Measurements from ENCODE around the gene CRISP2. TPM values are rescaled to one million over a fixed set of nuclear protein-coding genes. Genes with fewer than 3 reads are reported as not detected.
"Not testable (repeated sequence)": the region's sequence is repeated elsewhere in the genome, so short reads cannot be mapped to it uniquely, and the experiment has no call there.

The CRISP2 gene
- total RNA-seq, 2 experiments from 2014 or later: not detected

- H3K36me3 ChIP-seq (ENCODE audit: insufficient read depth, low read length): no peaks in the 10 kb centered on the region
- H4K20me1 ChIP-seq (ENCODE audit: insufficient read depth, low read length): no peaks in the 10 kb centered on the region
- H3K4me2 ChIP-seq (ENCODE audit: low read length): no peak overlapping the region
- TF ChIP-seq CTCF (conservative IDR thresholded peaks at IDR 0.05; ENCODE audit: low read length) (no peak), EZH2phosphoT487 (IDR thresholded peaks at IDR 0.05; ENCODE audit: borderline replicate concordance, low read depth, low read length) (no peak)
- ChIA-PET CTCF (ENCODE audit: unreplicated experiment) (no interaction called here), POLR2A (no interaction called here)
- no peaks in the 10 kb centered on the region for H3K9me2 ChIP-seq (ENCODE audit: insufficient read depth, low read length)
- no peak overlapping the region for H3K4me3 ChIP-seq (ENCODE audit: low read depth, low read length, poor library complexity, severe bottlenecking)
- no peaks in the 10 kb centered on the region for H3K9me3 ChIP-seq (ENCODE audit: low read length)
- no peaks in the 10 kb centered on the region for H3K79me2 ChIP-seq (ENCODE audit: insufficient read depth, low read depth, low read length)
- H3K4me1 ChIP-seq (ENCODE audit: insufficient read depth, low read length, poor library complexity, severe bottlenecking): no peaks in the 10 kb centered on the region
- DNase-seq (ENCODE audit: low spot score): no peak
- no TSS peak for BruUV-seq (replicated peaks)
- no peak overlapping the region for H3K27ac ChIP-seq (ENCODE audit: low read depth, low read length, poor library complexity, severe bottlenecking)
- no peak overlapping the region for H2AFZ ChIP-seq (ENCODE audit: low read length)
- intact Hi-C loops (cut with micrococcal nuclease; ENCODE audit: unreplicated experiment): no loop called here
Measured at GRCh38 chr6:49666480-49666879, 46.9 kb downstream of the CRISP2 start.

- no peaks in the 10 kb centered on the region for H3K9me3 ChIP-seq (ENCODE audit: low read length)
- DNase-seq (ENCODE audit: low spot score): no peak
- intact Hi-C loops (cut with micrococcal nuclease; ENCODE audit: unreplicated experiment): no loop called here
- H3K4me2 ChIP-seq (ENCODE audit: low read length): no peak overlapping the region
- H3K9me2 ChIP-seq (ENCODE audit: insufficient read depth, low read length): no peaks in the 10 kb centered on the region
- POLR2A ChIA-PET: no interaction called here
- H3K4me3 ChIP-seq (ENCODE audit: low read depth, low read length, poor library complexity, severe bottlenecking): no peak overlapping the region
- no peaks in the 10 kb centered on the region for H3K79me2 ChIP-seq (ENCODE audit: insufficient read depth, low read depth, low read length)
- no peaks in the 10 kb centered on the region for H3K36me3 ChIP-seq (ENCODE audit: insufficient read depth, low read length)
- no peaks in the 10 kb centered on the region for H4K20me1 ChIP-seq (ENCODE audit: insufficient read depth, low read length)
- H3K27ac ChIP-seq (ENCODE audit: low read depth, low read length, poor library complexity, severe bottlenecking): no peak overlapping the region
- CTCF ChIA-PET (ENCODE audit: unreplicated experiment): no interaction called here
- BruUV-seq (replicated peaks): no TSS peak
- no peaks in the 10 kb centered on the region for H3K4me1 ChIP-seq (ENCODE audit: insufficient read depth, low read length, poor library complexity, severe bottlenecking)
- TF ChIP-seq EZH2phosphoT487 (IDR thresholded peaks at IDR 0.05; ENCODE audit: borderline replicate concordance, low read depth, low read length): no peak
- no peak for TF ChIP-seq CTCF (conservative IDR thresholded peaks at IDR 0.05; ENCODE audit: low read length)
- no peak overlapping the region for H2AFZ ChIP-seq (ENCODE audit: low read length)
Measured at GRCh38 chr6:49664817-49665216, 48.5 kb downstream of the CRISP2 start.

DNA sequence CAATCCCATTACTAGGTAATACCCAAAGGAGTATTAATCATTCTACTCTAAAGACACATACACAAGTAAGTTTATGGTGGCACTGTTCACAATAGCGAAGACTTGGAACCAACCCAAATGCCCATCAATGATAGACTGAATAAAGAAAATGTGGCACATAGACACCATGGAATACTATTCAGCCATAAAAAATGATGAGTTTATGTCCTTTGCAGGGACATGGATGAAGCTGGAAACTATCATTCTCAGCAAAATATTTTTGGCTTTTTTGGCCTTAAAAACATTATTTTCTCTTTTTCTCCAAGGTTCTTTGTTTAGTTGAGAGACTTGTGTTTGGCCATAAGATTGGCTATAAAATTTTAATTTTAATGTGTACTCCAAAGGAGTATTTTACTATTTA, 49.3 kb downstream of the CRISP2 start:
- H2AFZ ChIP-seq (ENCODE audit: low read length); H3K4me3 ChIP-seq (ENCODE audit: low read depth, low read length, poor library complexity, severe bottlenecking); DNase-seq (ENCODE audit: low spot score); H3K4me2 ChIP-seq (ENCODE audit: low read length); BruUV-seq (replicated peaks); H3K4me1 ChIP-seq (ENCODE audit: insufficient read depth, low read length, poor library complexity, severe bottlenecking); H3K9me2 ChIP-seq (ENCODE audit: insufficient read depth, low read length); CTCF ChIA-PET (ENCODE audit: unreplicated experiment); H4K20me1 ChIP-seq (ENCODE audit: insufficient read depth, low read length); H3K27ac ChIP-seq (ENCODE audit: low read depth, low read length, poor library complexity, severe bottlenecking); H3K9me3 ChIP-seq (ENCODE audit: low read length); POLR2A ChIA-PET; intact Hi-C loops (cut with micrococcal nuclease; ENCODE audit: unreplicated experiment); H3K36me3 ChIP-seq (ENCODE audit: insufficient read depth, low read length); H3K79me2 ChIP-seq (ENCODE audit: insufficient read depth, low read depth, low read length): not testable (repeated sequence)
